ENCODE measurements around the gene NGRN. TPM values are rescaled to one million over a fixed set of nuclear protein-coding genes. Genes with fewer than 3 reads are reported as not detected.

NGRN gene
- total RNA-seq, 3 donors from 2014 or later (not counting 1 experiment from before 2014, with no cell fraction given), result 33.4 to 43.5 (median 33.5) TPM

- Mint-ChIP-seq H3K36me3 (no peaks in the 10 kb centered on the region), H3K9me3 (no peaks in the 10 kb centered on the region), H3K4me3 (peak overlapping the region; percentile 89), H3K4me1 (peaks cover 44 to 53% of the 10 kb centered on the region in 2 donors), H3K27ac (peak overlapping the region; percentile 99), H3K27me3 (ENCODE audit: low read depth in 2 of 2) (no peaks in the 10 kb centered on the region)
- no peak for TF ChIP-seq CTCF (IDR thresholded peaks at IDR 0.05)
- H3K9me3 ChIP-seq (ENCODE audit: control insufficient read depth, insufficient read depth, low read length), result no peaks in the 10 kb centered on the region
- peak overlapping the region; percentile 95 for H3K27ac ChIP-seq (ENCODE audit: low read length)
- 10% methylated on average over 9 of the region's 9 CpGs for WGBS (ENCODE audit: insufficient coverage)
- peak overlapping the region; percentile 84 for H3K4me3 ChIP-seq (ENCODE audit: low read length)
- DNase-seq (no peak), ATAC-seq (no peak)
- H3K36me3 ChIP-seq (ENCODE audit: control insufficient read depth, insufficient read depth, low read length), result peaks cover 27% of the 10 kb centered on the region
- no peaks in the 10 kb centered on the region for H3K27me3 ChIP-seq (ENCODE audit: control insufficient read depth, insufficient read depth, low read length)
- intact Hi-C loops (cut with micrococcal nuclease), result loop anchor here (5.0 to 10.0 kb wide), 3 partner anchors 136 to 1622 kb away; partner anchors contain the start of gene SLCO3A1
- H3K4me1 ChIP-seq (ENCODE audit: control insufficient read depth, insufficient read depth, low read length), result peaks cover 47% of the 10 kb centered on the region
Observed at GRCh38 chr15:90232941-90233386, 32.5 kb upstream of the NGRN start.

- no peaks in the 10 kb centered on the region for H3K36me3 Mint-ChIP-seq
- peak within 1 kb of the TSS; percentile 90 for H3K4me3 Mint-ChIP-seq
- peaks cover 44 to 53% of the 10 kb centered on the region in 2 donors for H3K4me1 Mint-ChIP-seq
- Histone ChIP-seq H3K4me1 (ENCODE audit: control insufficient read depth, insufficient read depth, low read length) (peaks cover 47% of the 10 kb centered on the region), H3K27ac (ENCODE audit: low read length) (peak within 1 kb of the TSS; percentile 95), H3K36me3 (ENCODE audit: control insufficient read depth, insufficient read depth, low read length) (peaks cover 25% of the 10 kb centered on the region), H3K4me3 (ENCODE audit: low read length) (peak within 1 kb of the TSS; percentile 84), H3K9me3 (ENCODE audit: control insufficient read depth, insufficient read depth, low read length) (no peaks in the 10 kb centered on the region), H3K27me3 (ENCODE audit: control insufficient read depth, insufficient read depth, low read length) (no peaks in the 10 kb centered on the region)
- ATAC-seq, result peak; percentile 79 to 93 (median 81)
- intact Hi-C loops (cut with micrococcal nuclease), result loop anchor here (1.0 to 10.0 kb wide), 5 partner anchors 32 to 1621 kb away; partner anchors contain the start of genes NGRN and SLCO3A1
- peak; percentile 66 to 95 for DNase-seq
- H3K9me3 Mint-ChIP-seq, result no peaks in the 10 kb centered on the region
- peak within 1 kb of the TSS; percentile 99 for H3K27ac Mint-ChIP-seq
- WGBS (ENCODE audit: insufficient coverage), result under 1% methylated on average over 63 of the region's 63 CpGs
- no peaks in the 10 kb centered on the region for H3K27me3 Mint-ChIP-seq (ENCODE audit: low read depth in 2 of 2)
- TF ChIP-seq CTCF (IDR thresholded peaks at IDR 0.05), result no peak
Observed at GRCh38 chr15:90233387-90234095, 31.9 kb upstream of the NGRN start, which contains the start of gene CIB1. Gene CIB1, minus strand, starts transcription at chr15:90233941. Its CDS starts 56 bp downstream, at chr15:90233885.

GRCh38 chr15:90234096-90234988 is 31.1 kb upstream of the NGRN start, which contains the start of gene GDPGP1:
Gene GDPGP1, plus strand, starts transcription at chr15:90234209. Its CDS starts 6,700 bp downstream, at chr15:90240909.
- DNase-seq, result peak; percentile 88 to 97
- H3K4me3 ChIP-seq (ENCODE audit: low read length), result peak within 1 kb of the TSS; percentile 84
- H3K27ac Mint-ChIP-seq, result peak within 1 kb of the TSS; percentile 99
- peak within 1 kb of the TSS; percentile 90 for H3K4me3 Mint-ChIP-seq
- peaks cover 20% of the 10 kb centered on the region for H3K36me3 ChIP-seq (ENCODE audit: control insufficient read depth, insufficient read depth, low read length)
- H3K27ac ChIP-seq (ENCODE audit: low read length), result peak within 1 kb of the TSS; percentile 95
- no peaks in the 10 kb centered on the region for H3K27me3 ChIP-seq (ENCODE audit: control insufficient read depth, insufficient read depth, low read length)
- H3K9me3 ChIP-seq (ENCODE audit: control insufficient read depth, insufficient read depth, low read length), result no peaks in the 10 kb centered on the region
- no peaks in the 10 kb centered on the region for H3K27me3 Mint-ChIP-seq (ENCODE audit: low read depth in 2 of 2)
- ATAC-seq, result no peak
- no peaks in the 10 kb centered on the region for H3K9me3 Mint-ChIP-seq
- intact Hi-C loops (cut with micrococcal nuclease), result loop anchor here (1.0 to 10.0 kb wide), 5 partner anchors 31 to 1620 kb away; partner anchors contain the start of genes NGRN and SLCO3A1
- H3K36me3 Mint-ChIP-seq, result no peaks in the 10 kb centered on the region
- H3K4me1 ChIP-seq (ENCODE audit: control insufficient read depth, insufficient read depth, low read length), result peaks cover 47% of the 10 kb centered on the region
- WGBS (ENCODE audit: insufficient coverage), result 4% methylated on average over 49 of the region's 49 CpGs
- H3K4me1 Mint-ChIP-seq, result peaks cover 44 to 48% of the 10 kb centered on the region in 2 donors
- no peak for TF ChIP-seq CTCF (IDR thresholded peaks at IDR 0.05)

Measured in natural killer cell (primary cell).